HFFc6 (cell line): ENCODE results near the gene FOXRED2. TPM values are rescaled to one million over a fixed set of nuclear protein-coding genes. Genes with fewer than 3 reads are reported as not detected.

Experiments used
- DNase-seq: peaks from one replicate; pipeline ENCODE4 v3.0.0-alpha.2; 2018
- H3K27ac Mint-ChIP-seq: 2 replicates; pipeline ENCODE4 v1.8.0; 2020; ENCODE audit warnings: mild to moderate bottlenecking, mixed read lengths
- H3K27me3 Mint-ChIP-seq: 2 replicates; pipeline ENCODE4 v1.8.0; 2021; ENCODE audit warnings: mild to moderate bottlenecking, moderate library complexity, mixed read lengths; ENCODE audit not compliant: insufficient read depth
- H3K36me3 Mint-ChIP-seq: 2 replicates; pipeline ENCODE4 v1.8.0; 2021; ENCODE audit warnings: low read depth, mixed read lengths
- H3K4me1 Mint-ChIP-seq: 2 replicates; pipeline ENCODE4 v1.8.0; 2020; ENCODE audit warnings: low read depth, mixed read lengths
- H3K4me3 Mint-ChIP-seq: 2 replicates; pipeline ENCODE4 v1.8.0; 2020; ENCODE audit warnings: mild to moderate bottlenecking, moderate library complexity, mixed read lengths
- H3K9me3 Mint-ChIP-seq: 2 replicates; pipeline ENCODE4 v1.8.0; 2020; ENCODE audit warnings: mild to moderate bottlenecking, mixed read lengths
- total RNA-seq, 6 experiments: library from RNA; stranded (reverse); fragmentation: NEBNext Ultra II Directional; extraction: Animal tissue kit (Norgen Biotek cat#: 25700); gene quantifications; 2 replicates in 1 of 6; 3 replicates in 5 of 6; pipeline ENCODE4 v1.2.3, GENCODE V29; 2021
- TF ChIP-seq, protein P1 (sequence below): fragments of 200-600 bp; sonication (generic); IDR thresholded peaks from 2 replicates; pipeline ENCODE4 v1.5.0; 2021; ENCODE audit warnings: antibody characterized with exemption, mild to moderate bottlenecking

Gene FOXRED2
- total RNA-seq, 6 experiments from 2014 or later: 2.8 to 4.7 (median 4.2) TPM

DNA sequence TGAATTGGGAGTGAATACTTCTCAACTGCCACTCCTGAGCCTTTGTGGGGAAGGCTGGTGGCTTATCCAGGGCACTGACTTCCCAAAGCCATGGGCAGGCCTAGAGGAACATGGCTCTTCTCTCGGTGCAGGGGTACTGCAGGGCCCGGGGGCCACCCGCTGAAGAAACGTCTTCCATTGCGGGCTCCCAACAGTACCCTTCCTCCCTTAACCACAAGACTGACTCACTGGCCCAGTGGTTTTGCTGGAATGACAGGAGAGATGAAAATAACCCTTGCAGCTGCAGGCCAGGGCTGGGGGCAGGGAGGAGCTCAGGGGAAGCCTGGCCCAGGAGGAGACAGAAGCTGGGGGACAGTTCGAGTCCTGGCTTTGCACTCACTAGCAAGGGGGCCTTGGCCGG is 38.9 kb downstream of the FOXRED2 start:
- Mint-ChIP-seq H3K4me3 (peak overlapping the region; percentile 76), H3K27me3 (peaks cover 4% of the 10 kb centered on the region; the same call in 1 of the 2 replicates), H3K4me1 (peaks cover 79% of the 10 kb centered on the region), H3K36me3 (peaks cover 15% of the 10 kb centered on the region), H3K9me3 (no peaks in the 10 kb centered on the region), H3K27ac (peak overlapping the region; percentile 95)
- DNase-seq: peak; percentile 93
- TF ChIP-seq, protein P1, sequence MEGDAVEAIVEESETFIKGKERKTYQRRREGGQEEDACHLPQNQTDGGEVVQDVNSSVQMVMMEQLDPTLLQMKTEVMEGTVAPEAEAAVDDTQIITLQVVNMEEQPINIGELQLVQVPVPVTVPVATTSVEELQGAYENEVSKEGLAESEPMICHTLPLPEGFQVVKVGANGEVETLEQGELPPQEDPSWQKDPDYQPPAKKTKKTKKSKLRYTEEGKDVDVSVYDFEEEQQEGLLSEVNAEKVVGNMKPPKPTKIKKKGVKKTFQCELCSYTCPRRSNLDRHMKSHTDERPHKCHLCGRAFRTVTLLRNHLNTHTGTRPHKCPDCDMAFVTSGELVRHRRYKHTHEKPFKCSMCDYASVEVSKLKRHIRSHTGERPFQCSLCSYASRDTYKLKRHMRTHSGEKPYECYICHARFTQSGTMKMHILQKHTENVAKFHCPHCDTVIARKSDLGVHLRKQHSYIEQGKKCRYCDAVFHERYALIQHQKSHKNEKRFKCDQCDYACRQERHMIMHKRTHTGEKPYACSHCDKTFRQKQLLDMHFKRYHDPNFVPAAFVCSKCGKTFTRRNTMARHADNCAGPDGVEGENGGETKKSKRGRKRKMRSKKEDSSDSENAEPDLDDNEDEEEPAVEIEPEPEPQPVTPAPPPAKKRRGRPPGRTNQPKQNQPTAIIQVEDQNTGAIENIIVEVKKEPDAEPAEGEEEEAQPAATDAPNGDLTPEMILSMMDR: no peak

DNA sequence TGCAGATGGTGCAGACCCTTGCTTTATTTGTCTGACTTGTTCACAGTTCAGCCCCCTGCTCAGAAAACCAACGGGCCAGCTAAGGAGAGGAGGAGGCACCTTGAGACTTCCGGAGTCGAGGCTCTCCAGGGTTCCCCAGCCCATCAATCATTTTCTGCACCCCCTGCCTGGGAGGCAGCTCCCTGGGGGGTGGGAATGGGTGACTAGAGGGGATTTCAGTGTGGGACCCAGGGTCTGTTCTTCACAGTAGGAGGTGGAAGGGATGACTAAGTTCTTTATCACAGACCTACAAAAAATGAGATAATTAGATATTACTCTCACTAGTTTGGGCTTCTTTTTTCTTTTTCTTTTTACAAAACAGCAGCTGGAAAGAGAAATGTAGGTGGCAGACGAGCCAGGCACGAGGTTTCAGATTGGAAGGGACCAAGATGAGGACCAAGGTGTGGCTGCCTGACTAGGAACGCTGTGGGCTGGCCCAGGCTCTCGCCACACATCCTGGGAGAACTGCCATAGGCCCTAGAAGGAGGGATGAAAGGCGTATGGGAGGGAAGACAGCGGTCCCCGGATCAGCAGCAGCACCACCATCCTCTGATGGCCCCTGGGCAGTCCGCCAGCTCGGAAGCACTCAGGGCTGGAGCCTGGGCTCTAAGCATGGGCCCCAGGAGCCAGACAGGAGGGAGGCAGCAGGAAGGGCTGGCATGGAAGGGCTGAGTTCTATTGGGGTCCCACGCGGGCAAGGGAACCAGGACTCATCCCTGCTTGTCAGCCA is 39.6 kb downstream of the FOXRED2 start:
- peak overlapping the region; percentile 95 for H3K27ac Mint-ChIP-seq
- H3K9me3 Mint-ChIP-seq: no peaks in the 10 kb centered on the region
- H3K27me3 Mint-ChIP-seq: peaks cover 4% of the 10 kb centered on the region; the same call in 1 of the 2 replicates
- TF ChIP-seq, protein P1: no peak
- H3K4me1 Mint-ChIP-seq: peaks cover 78% of the 10 kb centered on the region
- peak overlapping the region; percentile 76 for H3K4me3 Mint-ChIP-seq
- peak; percentile 79 for DNase-seq
- H3K36me3 Mint-ChIP-seq: peaks cover 12% of the 10 kb centered on the region

DNA sequence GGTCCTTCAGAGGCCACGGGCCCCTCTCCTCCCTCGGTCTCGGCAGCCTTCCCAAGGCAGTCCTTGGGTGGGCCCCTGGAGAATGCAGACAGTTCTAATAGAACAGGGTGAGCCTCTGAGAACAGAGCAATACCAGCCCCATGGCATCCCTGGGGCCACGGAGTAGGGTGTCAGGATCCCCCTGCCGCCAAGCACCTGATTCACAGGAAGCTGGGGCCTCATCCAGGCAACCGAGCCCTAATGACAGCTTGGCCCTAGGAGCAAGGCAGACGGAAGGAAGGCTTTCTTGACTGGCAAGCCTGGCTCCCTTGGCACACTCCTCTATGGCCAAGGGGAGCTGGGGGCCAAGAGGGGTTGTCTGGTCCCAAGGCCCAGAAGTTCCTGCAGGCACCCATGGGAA is 40.6 kb downstream of the FOXRED2 start:
- H3K9me3 Mint-ChIP-seq: no peaks in the 10 kb centered on the region
- TF ChIP-seq, protein P1: no peak
- peaks cover 78% of the 10 kb centered on the region for H3K4me1 Mint-ChIP-seq

DNA sequence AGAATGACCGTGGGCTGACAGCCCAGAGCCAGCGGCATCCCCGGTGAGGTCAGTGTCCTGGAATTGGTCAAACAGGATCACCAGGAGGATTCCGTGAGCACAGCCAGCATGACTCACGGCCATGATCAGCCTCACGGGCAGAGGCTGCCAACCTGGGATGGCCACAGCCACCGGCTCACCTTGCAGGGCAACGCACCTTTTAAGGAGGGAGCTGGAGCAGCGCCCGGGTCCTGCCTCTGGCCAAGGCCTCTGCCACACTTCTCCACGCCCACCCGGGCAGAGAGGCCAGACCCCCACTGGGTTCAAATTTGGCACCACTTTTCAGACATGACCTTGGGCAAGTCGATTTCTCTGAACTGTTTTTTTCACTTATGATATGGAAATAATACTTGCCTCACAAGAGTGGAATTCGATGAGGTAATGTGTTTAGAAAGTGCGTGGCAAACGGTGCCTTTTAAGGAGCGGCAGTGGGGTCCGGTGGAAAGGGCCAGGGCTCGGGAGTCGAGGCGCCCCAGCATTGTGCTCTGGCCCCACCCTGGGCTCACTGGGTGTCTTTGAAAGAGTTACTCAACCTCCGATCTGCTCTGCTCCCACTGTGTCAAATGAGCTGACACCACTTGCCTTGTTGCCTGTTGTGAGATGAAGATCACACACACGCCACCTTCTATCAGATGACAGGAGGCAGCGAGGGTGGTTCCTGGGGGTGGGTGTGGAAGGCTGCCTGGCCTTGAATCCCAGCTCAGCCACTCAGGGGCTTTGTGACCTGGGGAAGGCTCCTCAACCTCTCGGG is 41.4 kb downstream of the FOXRED2 start:
- TF ChIP-seq, protein P1: no peak
- Mint-ChIP-seq H3K9me3 (no peaks in the 10 kb centered on the region), H3K27ac (peak overlapping the region; percentile 95), H3K4me3 (peak overlapping the region; percentile 61), H3K27me3 (peaks cover 4% of the 10 kb centered on the region; the same call in 1 of the 2 replicates), H3K36me3 (no peaks in the 10 kb centered on the region; the same call in 1 of the 2 replicates), H3K4me1 (peaks cover 73% of the 10 kb centered on the region)
- peak; percentile 92 for DNase-seq

More for the DNA sequence above, 40.6 kb downstream of the FOXRED2 start:
- DNase-seq: no peak
- peak overlapping the region; percentile 95 for H3K27ac Mint-ChIP-seq
- peaks cover 2% of the 10 kb centered on the region; the same call in 1 of the 2 replicates for H3K36me3 Mint-ChIP-seq
- H3K4me3 Mint-ChIP-seq: no peak overlapping the region
- peaks cover 4% of the 10 kb centered on the region; the same call in 1 of the 2 replicates for H3K27me3 Mint-ChIP-seq

DNA sequence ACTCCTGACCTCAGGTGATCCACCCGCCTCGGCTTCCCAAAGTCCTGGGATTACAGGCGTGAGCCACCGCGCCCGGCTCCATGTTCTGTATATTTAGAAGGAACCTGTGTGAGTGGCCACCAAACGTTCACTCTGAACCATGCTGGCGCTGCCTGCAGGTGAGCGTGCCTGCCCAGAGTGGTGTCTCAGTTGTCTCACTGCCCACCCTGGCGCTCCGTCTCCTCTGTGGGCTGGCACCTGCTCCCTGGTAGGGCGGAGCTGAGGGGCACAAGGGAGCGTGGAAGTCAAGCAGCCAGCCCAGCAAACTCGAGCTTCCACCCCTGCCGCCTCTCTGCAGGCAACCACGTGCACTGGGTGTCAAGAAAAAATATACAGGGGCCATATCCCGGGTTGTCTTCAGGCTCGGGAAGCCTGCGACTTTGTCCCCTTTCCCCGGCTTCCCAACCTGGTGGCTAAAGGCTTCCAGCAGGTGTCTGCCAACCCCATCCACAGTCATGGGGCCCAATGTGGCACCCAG is 42.1 kb downstream of the FOXRED2 start:
- H3K4me1 Mint-ChIP-seq: peaks cover 66% of the 10 kb centered on the region
- H3K36me3 Mint-ChIP-seq: no peaks in the 10 kb centered on the region; the same call in 1 of the 2 replicates
- peak overlapping the region; percentile 95 for H3K27ac Mint-ChIP-seq
- peaks cover 4% of the 10 kb centered on the region; the same call in 1 of the 2 replicates for H3K27me3 Mint-ChIP-seq
- TF ChIP-seq, protein P1: no peak
- H3K9me3 Mint-ChIP-seq: no peaks in the 10 kb centered on the region
- H3K4me3 Mint-ChIP-seq: peak overlapping the region; percentile 61
- DNase-seq: no peak
